SK-N-SH (cell line): ENCODE measurements around the gene OTOS. TPM values are rescaled to one million over a fixed set of nuclear protein-coding genes. Genes with fewer than 3 reads are reported as not detected.

Experiments
- CTCF ChIA-PET: fragments of 300-600, 350-600 bp; formaldehyde crosslinking; extraction: SDS; loops from one replicate; lab custom pipeline; 2021; lab: Yijun Ruan, JAX
- POLR2A ChIA-PET: fragments of 350-600 bp; sonication (Branson Sonifier 250); formaldehyde crosslinking; extraction: SDS; loops from one replicate; lab custom pipeline; 2020; ENCODE audit warnings: antibody characterized with exemption, inconsistent platforms; lab: Yijun Ruan, JAX
- DNase-seq: peaks from one replicate; pipeline ENCODE4 v3.0.0; 2012
- H2AFZ ChIP-seq: fragments of 200-600 bp; sonication (generic); 2 replicates; pipeline ENCODE4 v1.8.1; 2016; ENCODE audit warnings: antibody characterized with exemption, mild to moderate bottlenecking, low read depth
- H3F3A ChIP-seq: fragments of 200-600 bp; sonication (generic); replicated peaks from 2 replicates; pipeline ENCODE3; 2016; ENCODE audit warnings: antibody characterized with exemption, mild to moderate bottlenecking; ENCODE audit not compliant: insufficient read depth
- H3K27ac ChIP-seq, 2 experiments: fragments of 200-500 bp in 1 of 2; fragments of 200-600 bp in 1 of 2; sonication (Bioruptor generic) in 1 of 2; sonication (generic), shearing (Covaris generic) in 1 of 2; 2 replicates each; pipeline versions ENCODE4 v1.5.1 to v1.6.1; 2014 to 2016; ENCODE audit warnings: low read depth in 2 of 2, inconsistent platforms in 1 of 2, low read length in 1 of 2, mild to moderate bottlenecking in 1 of 2, mixed read lengths in 1 of 2
- H3K27me3 ChIP-seq: fragments of 200-600 bp; sonication (generic), shearing (Covaris generic); 2 replicates; pipeline ENCODE4 v1.6.1; 2016; ENCODE audit warnings: mixed run types; ENCODE audit not compliant: insufficient read depth
- H3K36me3 ChIP-seq, 2 experiments: fragments of 200-500 bp in 1 of 2; fragments of 200-600 bp in 1 of 2; sonication (Bioruptor generic) in 1 of 2; sonication (generic) in 1 of 2; replicated peaks in 1 of 2; 2 replicates each; pipeline versions ENCODE3 to v1.5.1; 2014 to 2016; ENCODE audit warnings: low read length in 1 of 2, mild to moderate bottlenecking in 1 of 2; ENCODE audit not compliant: insufficient read depth in 2 of 2, control insufficient read depth in 1 of 2
- H3K4me1 ChIP-seq, 2 experiments: fragments of 200-500 bp in 1 of 2; fragments of 200-600 bp in 1 of 2; sonication (Bioruptor generic) in 1 of 2; sonication (generic), shearing (Covaris generic) in 1 of 2; 2 replicates each; pipeline versions ENCODE4 v1.5.1 to v1.6.1; 2014 to 2016; ENCODE audit warnings: low read depth in 1 of 2, low read length in 1 of 2, mixed run types in 1 of 2; ENCODE audit not compliant: insufficient read depth in 2 of 2, control insufficient read depth in 1 of 2
- H3K4me2 ChIP-seq: fragments of 200-600 bp; sonication (generic), shearing (Covaris generic); 2 replicates; pipeline ENCODE4 v1.6.1; 2017; ENCODE audit warnings: mixed run types
- H3K4me3 ChIP-seq, 2 experiments: fragments of 200-500 bp in 1 of 2; fragments of 200-600 bp in 1 of 2; sonication (Bioruptor generic) in 1 of 2; sonication (generic), shearing (Covaris generic) in 1 of 2; 2 replicates each; pipeline versions ENCODE4 v1.5.1 to v1.8.1; 2014 to 2016; ENCODE audit warnings: low read depth in 2 of 2, inconsistent platforms in 1 of 2, low read length in 1 of 2, mild to moderate bottlenecking in 1 of 2, mixed read lengths in 1 of 2, moderate library complexity in 1 of 2
- H3K79me2 ChIP-seq: fragments of 200-600 bp; sonication (generic); 2 replicates; pipeline ENCODE4 v1.8.1; 2017; ENCODE audit warnings: mild to moderate bottlenecking; ENCODE audit not compliant: insufficient read depth
- H3K9ac ChIP-seq: fragments of 200-600 bp; sonication (generic); 2 replicates; pipeline ENCODE4 v1.6.1; 2017; ENCODE audit warnings: mixed run types
- H3K9me2 ChIP-seq: fragments of 200-600 bp; sonication (generic); 2 replicates; pipeline ENCODE4 v1.6.1; 2017; ENCODE audit warnings: mixed run types
- H3K9me3 ChIP-seq: fragments of 200-600 bp; sonication (generic); 2 replicates; pipeline ENCODE4 v1.6.1; 2017; ENCODE audit warnings: mixed run types, mild to moderate bottlenecking, moderate library complexity
- H4K20me1 ChIP-seq: fragments of 200-600 bp; sonication (generic); 2 replicates; pipeline ENCODE4 v1.6.1; 2017; ENCODE audit warnings: mild to moderate bottlenecking, mixed run types; ENCODE audit not compliant: insufficient read depth
- ELF1 ChIP-seq: IDR thresholded peaks from 2 replicates; pipeline ENCODE4 v1.4.0; 2012
- EP300 ChIP-seq, 2 experiments: IDR thresholded peaks; 2 replicates each; pipeline versions ENCODE4 v1.4.0 to v1.6.1; 2012; ENCODE audit warnings: borderline replicate concordance in 1 of 2, low read depth in 1 of 2, low read length in 1 of 2
- EZH2phosphoT487 ChIP-seq: fragments of 200-600 bp; sonication (generic); IDR thresholded peaks from 2 replicates; pipeline ENCODE4 v1.6.1; 2017; ENCODE audit warnings: low read depth, mixed run types, mild to moderate bottlenecking, antibody characterized with exemption, moderate library complexity, borderline replicate concordance
- FOSL2 ChIP-seq: IDR thresholded peaks from 2 replicates; pipeline ENCODE4 v1.4.0; 2012; ENCODE audit warnings: low read depth, mild to moderate bottlenecking, moderate library complexity, borderline replicate concordance
- IRF3 ChIP-seq: fragments of 150-350 bp; IDR thresholded peaks from 2 replicates; pipeline ENCODE4 v1.6.1; 2016; ENCODE audit warnings: mild to moderate bottlenecking, low read depth, low read length
- MAX ChIP-seq: IDR thresholded peaks from 2 replicates; pipeline ENCODE4 v1.4.0; 2012; ENCODE audit warnings: low read depth
- MEF2A ChIP-seq: IDR thresholded peaks from 2 replicates; pipeline ENCODE4 v1.4.0; 2012; ENCODE audit warnings: low read depth, borderline replicate concordance
- MXI1 ChIP-seq: IDR thresholded peaks from 2 replicates; pipeline ENCODE4 v1.6.1; 2012; ENCODE audit warnings: mild to moderate bottlenecking, low read depth, low read length, improper control_type of control experiment
- PBX3 ChIP-seq: IDR thresholded peaks from 2 replicates; pipeline ENCODE4; 2012
- RAD21 ChIP-seq: IDR thresholded peaks from 2 replicates; pipeline ENCODE4 v1.6.1; 2012; ENCODE audit warnings: mild to moderate bottlenecking, low read length
- RFX5 ChIP-seq: IDR thresholded peaks from 2 replicates; pipeline ENCODE4 v1.6.1; 2012; ENCODE audit warnings: mild to moderate bottlenecking, improper control_type of control experiment, low read length
- TAF1 ChIP-seq: IDR thresholded peaks from 2 replicates; pipeline ENCODE4 v1.6.1; 2012; ENCODE audit warnings: low read depth, mild to moderate bottlenecking, low read length, moderate library complexity, borderline replicate concordance
- TCF12 ChIP-seq: IDR thresholded peaks from 2 replicates; pipeline ENCODE4 v1.4.0; 2012
- TEAD4 ChIP-seq: IDR thresholded peaks from 2 replicates; pipeline ENCODE4 v1.4.0; 2012; ENCODE audit warnings: mild to moderate bottlenecking, borderline replicate concordance; ENCODE audit not compliant: insufficient read depth
- YY1 ChIP-seq: IDR thresholded peaks from 2 replicates; pipeline ENCODE4 v1.4.0; 2012; ENCODE audit warnings: low read depth, mild to moderate bottlenecking
- whole genome bisulfite sequencing: methylation state at CpG from one replicate; pipeline ENCODE4 v1.1.6; 2017; ENCODE audit warnings: low lambda C conversion rate; 5-methylcytosine and 5-hydroxymethylcytosine counted together
- polyA plus RNA-seq, 3 experiments: library from polyadenylated mRNA; depleted of rRNA; stranded (reverse); fragments of >200 nt; gene quantifications; 2 replicates each; pipeline ENCODE4 v1.2.3, GENCODE V29; 2012

OTOS gene
- polyA plus RNA-seq, 1 of the 3 experiments (the other 2 are of a cell fraction): not detected

GRCh38 chr2:240136013-240136670 is 4.3 kb downstream of the OTOS start, which contains the start of gene COPS9 (continued):
- 0 out of 2 replicates have a peak, but pooled peaks have one; percentile 13 for TF ChIP-seq TEAD4
- TF ChIP-seq TCF12: no peak
- TF ChIP-seq RFX5: no peak
- TF ChIP-seq FOSL2: no peak
- peak; percentile 82 for TF ChIP-seq MAX
- TF ChIP-seq, all 33 proteins: peak for 10

GRCh38 chr2:240135706-240136012 is 4.8 kb downstream of the OTOS start:
- Histone ChIP-seq H3K27me3 (no peaks in the 10 kb centered on the region), H3K36me3 (peaks cover 10 to 33% of the 10 kb centered on the region in 2 experiments), H3K9me3 (no peaks in the 10 kb centered on the region), H3K9me2 (no peaks in the 10 kb centered on the region)
- POLR2A ChIA-PET: no interaction called here
- no peak for DNase-seq
- TF ChIP-seq IRF3 (no peak), TEAD4 (no peak), TAF1 (no peak), MEF2A (no peak), MAX (no peak), EP300 (IDR thresholded peaks at IDR 0.05; ENCODE audit: borderline replicate concordance in 1 of 2, low read depth in 1 of 2, low read length in 1 of 2) (no peak), PBX3 (no peak), ELF1 (no peak), EZH2phosphoT487 (no peak), RFX5 (no peak), MXI1 (no peak), YY1 (no peak), RAD21 (no peak)
- TF ChIP-seq, all 33 proteins: peak for 0
- H3F3A ChIP-seq: no peaks in the 10 kb centered on the region
- peak overlapping the region; percentile 81 to 99 for H3K4me3 ChIP-seq
- peaks cover 11 to 18% of the 10 kb centered on the region in 2 experiments; a peak in 2 of 4 replicates for H3K4me1 ChIP-seq
- H2AFZ ChIP-seq: peak overlapping the region; percentile 59
- H4K20me1 ChIP-seq: peaks cover 12% of the 10 kb centered on the region
- H3K4me2 ChIP-seq: peak overlapping the region; percentile 97
- H3K27ac ChIP-seq: peak overlapping the region in 1 of 2 experiments; percentile 47; a peak in 2 of 4 replicates
- peaks cover 40% of the 10 kb centered on the region for H3K79me2 ChIP-seq
- WGBS: 3% methylated on average over 15 of the region's 17 CpGs
- CTCF ChIA-PET: interaction anchor here (0.7 to 3.9 kb wide), 2 partner anchors 8 to 75 kb away, joined by 3 to 20 read pairs; no protein-coding TSS in a partner anchor
- peak overlapping the region; percentile 89 for H3K9ac ChIP-seq
